Large intestine (tissue), 12 donors: ENCODE results near the gene KRIT1. TPM values are rescaled to one million over a fixed set of nuclear protein-coding genes. Genes with fewer than 3 reads are reported as not detected.

Source experiments
- DNase-seq, 2 donors: peaks; one replicate each; pipeline versions ENCODE4 v3.0.0 to v3.0.0-alpha.2; 2013
- H3K27ac ChIP-seq: one replicate; pipeline ENCODE4 v1.5.1; 2013; ENCODE audit warnings: low read length
- H3K27me3 ChIP-seq: 2 replicates; pipeline ENCODE4 v1.6.1; 2013; ENCODE audit warnings: low read length; ENCODE audit not compliant: control insufficient read depth, insufficient read depth
- H3K36me3 ChIP-seq: 2 replicates; pipeline ENCODE4 v1.6.1; 2013; ENCODE audit warnings: low read length; ENCODE audit not compliant: control insufficient read depth, insufficient read depth
- H3K4me1 ChIP-seq: one replicate; pipeline ENCODE4 v1.6.1; 2013; ENCODE audit warnings: low read length; ENCODE audit not compliant: control insufficient read depth, insufficient read depth
- H3K4me3 ChIP-seq: one replicate; pipeline ENCODE4 v1.5.1; 2013; ENCODE audit warnings: low read length
- H3K9me3 ChIP-seq: one replicate; pipeline ENCODE4 v1.6.1; 2013; ENCODE audit warnings: mild to moderate bottlenecking, low read depth, low read length, moderate library complexity; ENCODE audit not compliant: control insufficient read depth
- WGBS: methylation state at CpG from one replicate; pipeline ENCODE4 v1.1.5; 2013; ENCODE audit warnings: low lambda C conversion rate; ENCODE audit not compliant: insufficient coverage; 5-methylcytosine and 5-hydroxymethylcytosine counted together
- long read RNA-seq, 11 donors: transcript quantifications; one replicate each; lab custom pipeline, GENCODE V29; 2026
- polyA plus RNA-seq: library from polyadenylated mRNA; unstranded; fragments of 120-200 nt; gene quantifications from one replicate; pipeline ENCODE4 v1.2.1, GENCODE V29; 2013

Gene KRIT1
- polyA plus RNA-seq, result 51.8 TPM
- long read RNA-seq, donor 1, partial matches to known transcripts, result 13 of 15 reads
- long read RNA-seq, donor 1, other reads (novel, unspliced or antisense), result 0 of 15 reads
- long read RNA-seq, donor 2, partial matches to known transcripts, result 40 of 44 reads
- long read RNA-seq, donor 2, other reads (novel, unspliced or antisense), result 0 of 44 reads
- long read RNA-seq, donor 3, partial matches to known transcripts, result 30 of 36 reads
- long read RNA-seq, donor 3, other reads (novel, unspliced or antisense), result 0 of 36 reads
- long read RNA-seq, donor 4, result 0 reads
- long read RNA-seq, donor 5, partial matches to known transcripts, result 16 of 17 reads
- long read RNA-seq, donor 5, other reads (novel, unspliced or antisense), result 0 of 17 reads
- long read RNA-seq, donor 6, partial matches to known transcripts, result 8 of 8 reads
- long read RNA-seq, donor 6, other reads (novel, unspliced or antisense), result 0 of 8 reads
- long read RNA-seq, donor 7, partial matches to known transcripts, result 6 of 6 reads
- long read RNA-seq, donor 7, other reads (novel, unspliced or antisense), result 0 of 6 reads
- long read RNA-seq, donor 8, partial matches to known transcripts, result 44 of 50 reads
- long read RNA-seq, donor 8, other reads (novel, unspliced or antisense), result 0 of 50 reads
- long read RNA-seq, donor 9, partial matches to known transcripts, result 22 of 25 reads
- long read RNA-seq, donor 9, other reads (novel, unspliced or antisense), result 0 of 25 reads
- long read RNA-seq, donor 10, partial matches to known transcripts, result 6 of 9 reads
- long read RNA-seq, donor 10, other reads (novel, unspliced or antisense), result 0 of 9 reads
- long read RNA-seq, donor 11, partial matches to known transcripts, result 12 of 14 reads
- long read RNA-seq, donor 11, other reads (novel, unspliced or antisense), result 0 of 14 reads

- H3K27ac ChIP-seq, result peak within 1 kb of the TSS; percentile 90
- DNase-seq, result peak; percentile 83 to 93
- H3K27me3 ChIP-seq, result no peaks in the 10 kb centered on the region
- WGBS, result no CpG with 5 or more reads among the region's 71 CpGs
- H3K4me1 ChIP-seq, result peaks cover 9% of the 10 kb centered on the region
- H3K4me3 ChIP-seq, result peak within 1 kb of the TSS; percentile 76
- no peaks in the 10 kb centered on the region for H3K9me3 ChIP-seq
- H3K36me3 ChIP-seq, result peaks cover 6% of the 10 kb centered on the region
Measured at GRCh38 chr7:92245487-92246359, at the start of gene KRIT1, which contains the start of gene ANKIB1. Gene KRIT1 (minus strand): TSS chr7:92245914. CDS start chr7:92242135, 3,779 bp downstream. Gene ANKIB1 (plus strand): TSS chr7:92245974. CDS start chr7:92294979, 49,005 bp downstream.

GRCh38 chr7:92295391-92295790 lies 49.7 kb upstream of the KRIT1 start:
- no peak overlapping the region for H3K4me3 ChIP-seq
- H3K4me1 ChIP-seq, result peaks cover 22% of the 10 kb centered on the region
- no peaks in the 10 kb centered on the region for H3K27me3 ChIP-seq
- no peak for DNase-seq
- 100% methylated on average over 1 of the region's 1 CpG for WGBS
- H3K36me3 ChIP-seq, result peaks cover 3% of the 10 kb centered on the region
- H3K9me3 ChIP-seq, result no peaks in the 10 kb centered on the region
- no peak overlapping the region for H3K27ac ChIP-seq

GRCh38 chr7:92293896-92294590 lies 48.3 kb upstream of the KRIT1 start:
- no peaks in the 10 kb centered on the region for H3K27me3 ChIP-seq
- 10% methylated on average over 1 of the region's 2 CpGs for WGBS
- no peaks in the 10 kb centered on the region for H3K36me3 ChIP-seq
- H3K4me1 ChIP-seq, result peaks cover 22% of the 10 kb centered on the region
- no peaks in the 10 kb centered on the region for H3K9me3 ChIP-seq
- no peak overlapping the region for H3K4me3 ChIP-seq
- H3K27ac ChIP-seq, result peak overlapping the region; percentile 67
- peak in 1 of 2 donors; percentile 48 for DNase-seq

- Histone ChIP-seq H3K27ac (peak overlapping the region; percentile 67), H3K4me3 (no peak overlapping the region), H3K27me3 (no peaks in the 10 kb centered on the region), H3K9me3 (no peaks in the 10 kb centered on the region), H3K36me3 (no peaks in the 10 kb centered on the region), H3K4me1 (peaks cover 22% of the 10 kb centered on the region)
- DNase-seq, result no peak
- WGBS, result 80% methylated on average over 1 of the region's 3 CpGs
Measured at GRCh38 chr7:92292981-92293380, 47.3 kb upstream of the KRIT1 start.

- Histone ChIP-seq H3K36me3 (no peaks in the 10 kb centered on the region), H3K9me3 (no peaks in the 10 kb centered on the region), H3K4me1 (peaks cover 6% of the 10 kb centered on the region), H3K4me3 (no peak overlapping the region), H3K27me3 (no peaks in the 10 kb centered on the region), H3K27ac (no peak overlapping the region)
- WGBS, result no CpG with 5 or more reads among the region's 2 CpGs
- no peak for DNase-seq
Measured at GRCh38 chr7:92289321-92289720, 43.6 kb upstream of the KRIT1 start.

- WGBS, result no CpG with 5 or more reads among the region's 1 CpG
- Histone ChIP-seq H3K4me1 (no peaks in the 10 kb centered on the region), H3K4me3 (no peak overlapping the region), H3K27ac (no peak overlapping the region), H3K36me3 (no peaks in the 10 kb centered on the region), H3K9me3 (peaks cover 2% of the 10 kb centered on the region), H3K27me3 (no peaks in the 10 kb centered on the region)
- no peak for DNase-seq
Measured at GRCh38 chr7:92282930-92283329, 37.2 kb upstream of the KRIT1 start.

GRCh38 chr7:92282221-92282814 lies 36.6 kb upstream of the KRIT1 start:
- Histone ChIP-seq H3K27me3 (no peaks in the 10 kb centered on the region), H3K9me3 (peaks cover 2% of the 10 kb centered on the region), H3K4me1 (no peaks in the 10 kb centered on the region), H3K27ac (no peak overlapping the region), H3K4me3 (no peak overlapping the region), H3K36me3 (no peaks in the 10 kb centered on the region)
- DNase-seq, result no peak
- WGBS, result no CpG with 5 or more reads among the region's 6 CpGs

GRCh38 chr7:92281031-92281430 lies 35.3 kb upstream of the KRIT1 start:
- Histone ChIP-seq H3K9me3 (peaks cover 2% of the 10 kb centered on the region), H3K27me3 (no peaks in the 10 kb centered on the region), H3K4me3 (no peak overlapping the region), H3K4me1 (no peaks in the 10 kb centered on the region), H3K27ac (no peak overlapping the region), H3K36me3 (no peaks in the 10 kb centered on the region)
- no peak for DNase-seq
- WGBS, result no CpG with 5 or more reads among the region's 2 CpGs

- Histone ChIP-seq H3K4me3 (no peak overlapping the region), H3K9me3 (peaks cover 2% of the 10 kb centered on the region), H3K36me3 (no peaks in the 10 kb centered on the region), H3K27ac (no peak overlapping the region), H3K4me1 (no peaks in the 10 kb centered on the region), H3K27me3 (no peaks in the 10 kb centered on the region)
- no CpG with 5 or more reads among the region's 2 CpGs for WGBS
- no peak for DNase-seq
Measured at GRCh38 chr7:92279396-92280031, 33.8 kb upstream of the KRIT1 start.
